HL-60/S4 (cell line): ENCODE data around the gene ACVR1C.

Source experiments
- in situ Hi-C: fragments of 300-500 bp; cut with MboI; formaldehyde crosslinking; loops from 2 replicates; pipeline ENCODE4 v1.14.3; 2022; ENCODE audit warnings: low sequenced_read_pairs

The ACVR1C gene

DNA sequence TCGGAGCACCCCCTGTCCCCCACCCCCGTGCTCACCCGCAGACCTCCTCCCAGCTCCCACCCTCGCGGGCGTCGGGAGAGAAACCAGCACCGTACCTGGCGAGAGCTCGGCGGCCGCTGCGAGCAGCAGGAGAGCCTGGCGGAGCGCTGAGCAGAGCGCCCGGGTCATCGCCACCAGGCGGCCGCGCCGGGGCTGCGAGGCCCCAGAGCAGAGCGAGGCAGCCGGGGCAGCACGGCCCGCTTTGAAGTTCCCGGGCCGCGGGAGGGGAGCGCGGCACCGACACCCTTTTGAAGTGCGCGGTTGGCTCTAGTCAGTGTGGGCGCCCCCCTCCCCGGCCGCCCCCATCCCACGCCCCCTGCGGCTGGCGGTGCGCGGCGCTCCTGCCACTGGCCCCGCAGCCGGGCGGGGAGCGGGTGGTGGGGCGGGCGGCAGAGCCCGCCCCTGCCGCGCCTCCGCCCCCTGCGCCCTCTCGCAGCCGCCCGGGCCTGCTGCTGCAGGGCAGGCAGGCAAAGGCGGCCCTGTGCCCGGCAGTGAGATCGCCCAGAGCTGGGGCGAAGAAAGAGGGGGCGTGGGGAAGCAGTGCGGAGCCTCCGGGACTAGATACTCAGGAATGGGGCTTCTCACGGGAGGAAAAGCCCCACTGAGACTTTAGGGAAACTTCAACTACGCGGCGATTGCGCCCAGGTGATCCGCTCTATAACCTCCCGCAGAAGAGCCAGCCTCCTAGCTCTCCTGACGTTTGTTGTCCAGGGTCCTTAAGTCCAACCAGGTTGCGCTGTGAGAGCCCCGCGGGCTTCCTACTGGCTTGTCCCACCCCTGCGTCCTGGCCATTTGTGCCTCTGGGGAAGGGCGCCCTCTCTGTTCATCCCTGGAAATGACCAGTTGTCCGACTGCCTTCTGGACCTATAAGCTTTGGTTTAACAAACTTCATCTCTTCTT lies at the start of gene ACVR1C:
Gene ACVR1C, minus strand, starts transcription at position 388 of the 939 bp plus-strand sequence. Its CDS starts 220 bp downstream, at position 168.
- in situ Hi-C loops: no loop called here

DNA sequence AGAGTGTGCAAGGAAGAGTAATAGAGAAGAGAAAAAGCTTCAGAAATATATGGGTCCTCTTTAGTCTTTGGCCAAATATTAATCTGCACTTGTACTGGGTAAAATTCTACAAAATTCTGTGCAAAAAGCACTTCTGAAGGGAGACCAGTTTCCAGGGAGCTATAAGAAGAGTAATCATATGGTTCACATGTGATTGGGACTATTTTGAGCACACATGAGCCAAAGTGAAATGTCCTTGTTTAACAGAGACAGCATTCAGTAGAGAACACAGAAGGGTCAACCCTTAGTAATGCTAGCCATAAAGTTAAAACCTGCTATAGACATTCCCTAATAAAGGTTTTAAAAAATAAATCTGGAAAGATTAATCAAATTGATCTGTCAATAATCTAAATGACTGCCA lies 49.3 kb upstream of the ACVR1C start:
- in situ Hi-C loops: no loop called here

DNA sequence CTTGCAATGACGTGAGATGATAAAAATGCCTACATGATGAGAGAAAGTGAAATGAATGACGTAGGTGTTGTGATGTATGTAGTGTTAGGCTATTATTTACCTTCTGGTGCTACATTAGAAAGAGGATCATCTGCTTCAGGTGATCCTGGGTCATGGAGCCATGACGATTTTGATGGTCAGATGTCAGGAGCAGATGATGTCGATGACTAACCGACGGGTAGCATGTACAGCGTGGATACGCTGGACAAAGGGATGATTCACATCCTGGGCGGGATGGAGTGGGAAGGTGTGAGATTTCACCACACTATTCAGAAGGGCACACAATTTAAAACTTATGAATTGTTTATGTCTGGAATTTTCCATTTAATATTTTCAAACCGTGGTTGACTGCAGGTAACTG lies 43.5 kb upstream of the ACVR1C start:
- in situ Hi-C loops: no loop called here

DNA sequence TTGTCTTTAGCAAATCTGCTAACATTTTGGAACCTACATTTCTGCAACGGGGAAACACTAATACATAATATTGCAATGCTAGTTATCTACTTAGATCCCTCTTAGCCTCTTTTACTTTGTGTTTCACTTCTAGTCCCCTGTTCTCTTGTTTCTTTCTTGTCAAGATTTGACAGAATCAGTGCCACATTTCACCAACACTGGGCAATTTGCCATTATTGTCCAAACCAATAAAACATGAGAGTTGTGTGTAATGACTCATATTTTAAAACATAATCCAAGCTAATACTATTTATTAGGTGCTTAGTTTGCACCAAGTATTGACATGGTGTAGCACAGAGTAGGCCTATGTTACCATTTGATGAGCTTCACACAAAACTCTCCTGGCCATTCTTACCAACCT lies 33.7 kb upstream of the ACVR1C start:
- in situ Hi-C loops: no loop called here

DNA sequence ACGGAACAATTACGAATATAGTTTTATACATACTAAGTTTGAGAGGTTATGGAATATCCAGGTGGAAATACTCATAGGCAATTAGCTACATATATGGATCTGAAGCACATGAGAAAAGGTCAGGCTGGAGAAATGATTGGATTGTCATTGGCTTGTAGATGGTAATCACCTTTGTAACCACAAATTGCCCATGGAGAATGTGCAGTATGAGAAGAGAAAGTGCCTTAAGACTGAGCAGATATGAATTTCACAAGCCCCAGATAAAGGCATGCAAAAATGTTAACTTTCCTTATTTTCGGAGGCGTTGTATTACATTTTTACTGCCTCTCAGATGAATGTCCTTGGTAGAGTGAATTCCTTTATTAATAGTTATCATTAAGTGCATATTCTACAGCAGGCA lies 33.1 kb upstream of the ACVR1C start:
- in situ Hi-C loops: no loop called here

DNA sequence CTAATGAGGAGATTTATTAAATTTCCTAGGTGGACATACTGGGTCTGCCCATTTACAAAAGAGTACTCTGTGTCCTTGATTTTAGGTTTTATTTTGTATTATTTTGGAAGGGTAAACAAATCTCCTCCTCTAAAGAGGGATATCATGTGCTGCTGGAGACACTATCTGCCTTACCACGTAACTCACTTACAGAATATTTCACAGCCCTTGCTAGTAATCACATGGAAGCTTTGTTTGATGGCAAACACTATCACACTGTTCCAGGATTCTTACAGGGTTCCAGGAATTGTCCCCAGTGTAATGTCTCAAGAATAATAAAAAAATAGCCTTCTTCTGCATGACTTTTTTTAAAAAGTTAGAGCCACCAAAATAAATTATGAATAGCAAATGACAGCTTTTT lies 29.2 kb upstream of the ACVR1C start:
- in situ Hi-C loops: no loop called here

DNA sequence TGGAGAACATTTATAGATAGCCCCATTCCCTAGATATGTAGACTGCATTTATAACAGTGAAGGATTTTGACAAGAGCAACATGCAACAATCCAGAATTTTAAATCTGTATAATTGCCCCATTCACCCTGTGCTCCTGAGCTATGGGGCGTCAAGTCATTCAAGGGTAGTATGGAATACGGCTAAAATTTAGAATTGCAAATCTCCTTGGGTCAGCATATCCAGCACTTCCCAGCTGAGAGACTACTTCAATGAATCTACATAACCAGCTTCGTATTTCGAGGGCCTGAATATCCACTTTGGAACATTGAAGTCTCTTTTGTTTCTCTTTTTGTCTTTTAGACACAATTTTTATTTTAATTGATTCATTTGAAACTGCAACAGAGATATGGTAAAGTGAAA lies 28.4 kb upstream of the ACVR1C start:
- in situ Hi-C loops: no loop called here

DNA sequence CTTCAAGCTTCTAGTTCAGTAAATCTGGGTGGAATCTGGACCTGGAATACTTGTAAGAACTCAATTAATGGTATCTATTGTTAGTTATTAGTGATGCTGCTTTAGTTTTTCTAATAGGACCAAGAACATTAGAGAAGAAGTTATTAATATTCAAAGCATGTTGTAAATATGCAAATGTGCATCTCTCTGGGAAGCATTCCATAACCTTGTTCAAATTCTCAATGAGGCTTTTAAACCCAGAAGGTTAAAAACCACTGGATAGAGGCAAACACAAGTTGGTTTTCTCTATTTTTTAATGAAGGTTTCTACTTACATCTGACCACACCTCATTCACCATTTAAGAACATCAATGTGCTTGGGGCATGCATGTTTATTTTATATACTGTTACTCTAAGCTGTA lies 16.1 kb upstream of the ACVR1C start:
- in situ Hi-C loops: no loop called here

DNA sequence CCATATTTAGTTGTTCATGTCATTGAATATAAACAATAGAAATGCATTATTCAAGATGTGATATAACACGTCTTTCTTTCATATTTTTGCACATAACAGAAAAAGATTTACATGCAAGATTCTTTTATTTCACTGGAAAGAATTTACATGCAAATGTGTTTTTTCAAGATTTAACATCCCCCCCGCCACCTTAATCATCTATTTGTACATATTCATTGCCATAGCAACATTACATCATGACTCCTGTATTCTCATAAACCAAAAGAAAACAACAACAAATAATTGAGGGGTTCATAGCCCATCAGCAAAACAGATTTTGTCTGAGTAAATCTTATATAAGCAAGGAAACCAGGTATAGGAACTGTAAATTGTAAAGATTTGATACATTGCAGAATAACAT lies 3.2 kb upstream of the ACVR1C start:
- in situ Hi-C loops: no loop called here

DNA sequence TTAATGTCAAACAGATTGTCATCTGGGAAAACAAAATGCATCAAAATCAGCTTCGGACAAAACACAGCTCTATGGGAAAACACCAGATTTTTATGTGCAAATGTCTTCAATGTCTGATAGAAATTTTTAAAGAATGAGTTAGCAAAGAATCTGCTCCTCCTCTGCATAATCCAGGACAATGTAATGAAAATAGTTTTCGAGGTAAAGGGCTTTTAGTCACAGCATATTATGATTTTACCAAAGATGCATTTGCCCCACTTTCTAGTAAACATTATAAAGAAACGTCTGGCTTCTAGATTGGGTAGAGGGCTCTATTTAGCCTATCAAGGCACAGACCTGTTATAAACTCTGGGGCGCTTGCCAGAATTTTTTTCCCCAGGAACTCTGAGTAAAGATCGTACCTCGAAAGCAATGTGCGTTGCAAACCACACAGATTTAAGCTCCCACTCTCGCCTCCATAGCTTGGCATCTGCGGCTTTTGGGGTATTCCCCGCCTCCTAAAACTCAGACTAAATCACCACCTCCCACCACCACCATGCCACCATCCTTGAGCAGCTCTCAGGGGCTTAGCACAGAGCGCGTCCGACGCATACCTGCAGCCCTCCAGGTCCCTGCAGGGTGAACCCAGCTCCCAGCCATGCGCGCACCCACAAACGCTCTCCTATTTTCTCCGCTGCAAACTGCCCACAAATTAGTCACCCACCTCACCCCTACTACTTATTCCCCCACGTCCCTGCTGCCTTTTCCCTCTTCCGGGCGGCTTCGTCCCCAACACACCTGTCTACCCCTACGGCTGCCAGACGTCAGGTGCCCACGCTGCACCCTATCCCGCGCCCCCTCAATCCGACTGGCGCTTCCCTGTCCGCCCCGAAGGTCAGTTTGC lies 829 bp downstream of the ACVR1C start:
- in situ Hi-C loops: no loop called here

DNA sequence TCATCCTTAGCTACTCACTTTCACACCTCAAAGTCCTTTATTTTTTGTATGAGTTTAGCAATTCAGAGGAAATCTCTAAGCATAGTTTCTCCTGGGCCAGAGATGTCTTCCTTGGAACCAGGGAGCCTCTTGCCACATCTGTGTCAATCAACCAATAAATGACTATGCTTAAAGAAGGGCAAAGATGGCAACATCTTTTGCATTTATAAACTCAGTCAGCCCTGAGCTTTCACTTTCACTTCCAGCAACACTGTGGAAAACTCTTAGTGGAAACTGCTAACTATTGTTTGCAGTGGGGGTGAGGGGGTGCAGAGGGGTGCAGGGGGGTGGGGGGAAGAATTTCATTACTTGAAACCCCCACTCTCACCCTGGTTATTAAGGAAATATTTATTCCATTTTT lies 3.4 kb downstream of the ACVR1C start:
- in situ Hi-C loops: no loop called here

DNA sequence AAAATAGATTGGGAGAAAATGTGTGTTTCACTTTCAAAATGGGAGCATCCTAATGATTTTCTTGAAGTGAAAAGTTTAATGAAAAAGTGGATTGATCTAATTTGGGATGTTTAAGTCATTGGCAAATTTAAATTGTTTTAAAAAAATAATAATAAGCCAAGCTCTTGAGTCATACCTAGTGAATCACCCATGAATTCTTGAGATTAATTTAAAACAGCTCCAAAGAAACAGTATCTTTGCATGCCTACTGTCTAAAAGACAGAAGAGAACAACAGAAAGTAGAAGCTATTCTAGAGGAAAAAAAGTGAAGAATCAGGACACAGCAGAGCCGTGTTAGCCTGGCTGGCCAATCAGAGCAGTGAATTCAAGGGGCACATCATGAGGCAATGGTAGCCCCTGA lies 7.7 kb downstream of the ACVR1C start:
- in situ Hi-C loops: no loop called here

DNA sequence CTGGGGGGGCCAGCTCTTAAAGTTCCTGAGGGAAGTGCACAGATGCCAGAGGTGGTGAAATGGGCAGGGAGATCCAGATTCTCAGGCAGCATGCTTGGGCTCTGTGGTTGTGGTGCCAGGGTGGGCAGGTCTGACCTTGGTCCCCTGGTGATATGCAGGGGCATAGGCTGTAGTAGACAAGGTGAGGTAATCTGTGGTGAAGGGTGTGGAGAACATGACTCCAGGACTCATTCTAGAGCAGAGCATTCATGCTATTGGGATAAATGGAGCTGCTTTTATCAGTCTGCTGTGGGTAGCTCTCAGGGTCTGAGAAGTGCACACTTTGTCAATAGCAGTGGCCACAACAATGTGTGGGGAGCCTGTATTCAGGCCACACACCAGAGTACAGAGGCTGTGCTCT lies 16.9 kb downstream of the ACVR1C start:
- in situ Hi-C loops: no loop called here

DNA sequence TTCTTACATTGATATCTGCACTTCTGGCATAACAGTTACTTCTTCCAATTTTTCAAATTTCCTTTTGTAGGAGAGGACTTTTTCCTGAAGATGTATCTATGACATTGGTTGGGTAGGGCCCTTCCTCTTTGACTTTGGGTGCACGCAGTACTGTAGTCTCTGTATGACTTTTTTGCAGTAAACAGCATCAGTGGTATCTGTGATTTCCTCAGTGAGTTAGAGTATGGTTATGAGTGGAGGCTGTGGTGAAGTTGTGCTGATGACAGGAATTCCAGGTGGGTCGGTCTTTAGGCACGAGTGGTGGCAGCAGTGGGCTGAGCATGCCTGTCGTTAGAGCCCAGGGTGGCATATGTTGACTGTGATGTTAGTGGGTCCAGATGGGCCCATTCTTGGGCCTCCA lies 17.6 kb downstream of the ACVR1C start:
- in situ Hi-C loops: no loop called here

DNA sequence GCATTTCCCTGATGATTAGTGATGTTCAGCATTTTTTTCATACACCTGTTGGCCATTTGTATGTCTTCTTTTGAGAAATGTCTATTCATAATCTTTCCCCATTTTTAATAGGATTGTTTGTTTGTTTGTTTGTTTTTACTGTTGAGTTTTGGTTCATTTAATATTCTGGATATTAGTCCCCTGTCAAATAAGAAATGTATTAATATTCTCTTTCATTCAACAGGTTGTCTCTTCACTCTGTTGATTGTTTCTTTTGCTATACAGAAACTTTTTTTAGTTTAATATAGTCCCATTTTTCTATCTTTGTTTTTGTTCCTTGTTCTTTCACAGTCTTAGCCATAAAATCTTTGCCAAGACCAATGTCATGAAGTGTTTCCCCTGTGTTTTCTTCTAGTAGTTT lies 22.1 kb downstream of the ACVR1C start:
- in situ Hi-C loops: no loop called here

DNA sequence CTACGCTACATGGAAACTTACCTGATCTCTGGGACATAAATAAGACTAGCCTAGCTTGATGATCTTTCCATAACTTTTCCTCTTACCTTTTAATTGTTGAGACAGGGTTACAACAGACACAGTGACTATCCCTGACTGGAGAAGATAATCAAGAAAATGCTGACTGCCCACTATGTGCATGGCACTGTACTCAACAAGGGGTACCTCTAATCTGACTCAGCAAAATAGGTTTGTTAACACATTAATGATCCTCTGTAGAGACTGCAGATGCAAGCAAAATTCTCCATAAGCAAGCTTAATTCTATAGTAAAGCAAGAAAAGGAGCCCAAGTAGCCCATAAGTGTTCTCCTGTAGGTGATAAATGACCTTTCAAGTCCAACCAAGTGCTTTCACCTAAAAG lies 25.5 kb downstream of the ACVR1C start:
- in situ Hi-C loops: no loop called here

DNA sequence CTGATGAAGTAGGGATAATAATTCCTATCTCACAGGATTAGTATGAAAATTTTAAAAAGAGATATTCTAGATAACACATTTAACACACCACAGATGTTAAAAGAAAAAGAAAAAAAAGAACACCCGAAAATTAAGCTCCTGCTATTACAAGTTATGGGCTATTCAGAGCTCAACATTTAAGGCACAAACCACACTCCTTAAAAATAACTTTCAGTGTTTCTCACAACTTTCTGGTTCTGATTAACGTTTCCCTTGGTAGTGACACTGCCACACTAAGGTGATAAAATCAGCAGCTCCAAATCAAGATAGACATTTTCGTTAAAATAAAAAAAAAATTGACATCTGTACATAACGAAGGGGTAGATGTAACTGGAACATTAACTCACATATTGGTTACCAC lies 26.9 kb downstream of the ACVR1C start:
- in situ Hi-C loops: no loop called here

DNA sequence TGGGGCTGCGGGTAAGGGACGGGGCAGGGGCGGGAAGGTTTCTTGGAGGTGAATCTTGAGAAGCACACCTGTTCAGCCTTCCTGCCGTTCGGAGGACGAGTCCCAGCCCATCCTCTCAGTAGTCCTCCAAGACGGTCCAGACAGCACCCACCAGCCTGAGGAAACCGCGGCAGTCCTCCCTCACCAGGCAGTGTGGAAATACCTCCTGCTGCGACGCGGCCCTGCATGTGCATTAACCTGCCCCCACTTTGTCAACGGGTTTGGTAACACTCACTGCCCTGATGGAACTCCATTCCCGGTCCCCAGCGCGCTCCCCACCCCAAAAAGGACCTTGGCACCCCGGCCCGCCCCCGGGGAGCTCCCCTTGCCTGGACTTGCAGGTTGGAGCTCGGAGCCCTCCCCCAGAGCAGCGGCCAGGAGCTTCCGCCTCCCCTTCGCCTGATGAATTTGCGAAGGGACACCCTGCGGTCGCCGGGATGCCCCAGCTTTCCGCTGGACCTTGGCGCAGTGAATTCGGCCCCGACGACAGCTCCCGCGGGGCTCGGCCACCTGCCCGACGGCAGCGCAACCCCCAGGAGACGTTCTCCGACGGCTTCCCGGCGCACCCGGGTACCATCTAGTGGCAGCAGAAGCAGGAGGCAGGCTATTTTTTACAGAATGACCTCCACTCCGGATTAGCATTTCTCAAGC lies 31.5 kb downstream of the ACVR1C start:
- in situ Hi-C loops: no loop called here

DNA sequence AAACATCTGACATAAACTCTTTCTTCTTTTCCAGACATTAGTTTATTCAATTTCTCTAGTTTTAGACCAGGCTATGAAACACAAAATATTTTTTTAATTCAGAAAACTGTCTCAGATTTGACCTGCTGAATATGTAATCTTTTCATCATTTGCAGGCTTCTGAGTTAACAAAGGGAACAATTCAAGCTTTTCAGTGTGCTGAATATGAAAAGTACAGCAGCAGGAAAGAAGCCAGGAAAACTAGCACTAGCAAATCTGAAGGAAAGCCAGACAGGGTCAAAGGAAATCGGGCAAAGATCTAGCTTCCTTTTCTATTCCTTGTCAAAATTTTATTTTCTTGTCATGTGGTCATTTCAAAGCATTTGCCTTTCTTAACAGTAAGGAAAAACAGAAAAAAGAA lies 35.3 kb downstream of the ACVR1C start:
- in situ Hi-C loops: no loop called here

DNA sequence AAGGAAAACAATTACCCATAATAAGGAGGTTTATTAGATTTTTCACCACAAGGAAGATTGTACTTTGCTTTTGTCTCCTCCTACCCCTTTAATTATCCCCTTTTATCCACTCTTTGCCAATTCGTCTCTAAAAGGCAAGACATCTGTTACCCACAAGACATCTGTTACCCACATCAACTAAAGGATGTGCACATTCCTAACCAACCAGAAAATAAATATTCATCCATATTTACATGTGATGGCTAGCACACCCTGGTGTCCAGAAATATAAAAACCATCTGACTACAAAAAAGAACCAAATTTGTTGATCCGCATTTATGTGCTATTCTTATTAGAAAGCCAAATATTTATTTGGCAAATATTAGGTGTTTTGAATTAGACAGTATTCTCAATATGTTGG lies 35.7 kb downstream of the ACVR1C start:
- in situ Hi-C loops: no loop called here

DNA sequence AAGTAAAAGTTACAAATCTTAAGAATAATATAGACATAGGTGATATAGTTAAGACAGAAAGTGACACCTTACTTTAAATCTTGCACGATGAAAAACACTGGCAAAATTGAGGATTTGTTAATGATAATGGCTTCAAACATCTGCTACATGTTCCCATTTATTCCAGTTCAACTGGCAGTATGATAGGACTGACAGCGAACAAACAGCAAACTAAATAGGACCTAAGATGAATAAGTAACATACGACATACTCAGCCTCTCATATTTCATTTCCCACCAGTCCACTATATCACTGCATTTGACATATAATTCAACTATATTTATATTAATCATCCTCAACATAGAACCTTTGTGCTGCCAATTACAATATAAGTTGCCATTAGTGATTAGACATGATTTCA lies 36.3 kb downstream of the ACVR1C start:
- in situ Hi-C loops: no loop called here
